Erythroblast (primary cell): Measurements from ENCODE around the gene ALDH4A1.

Experiments used
- GATA1 ChIP-seq: IDR thresholded peaks from 2 replicates; pipeline ENCODE4 v1.6.1; 2011; ENCODE audit warnings: low read depth, mild to moderate bottlenecking, control low read depth, low read length, moderate library complexity
- POLR2A ChIP-seq: IDR thresholded peaks from 2 replicates; pipeline ENCODE4 v1.6.1; 2011; ENCODE audit warnings: mild to moderate bottlenecking, low read length

GRCh38 chr1:18880585-18880984 lies 21.8 kb downstream of the ALDH4A1 start:
- no peak for TF ChIP-seq POLR2A
- no peak for TF ChIP-seq GATA1
